GDM1 (cell line): ENCODE measurements around the gene EVL.
"Not testable (repeated sequence)": the region's sequence is repeated elsewhere in the genome, so short reads cannot be mapped to it uniquely, and the experiment has no call there.

ENCODE experiments used
- DNase-seq: peaks from one replicate; lab custom pipeline; 2025; lab: John Stamatoyannopoulos, UW

EVL gene

GRCh38 chr14:100170880-100171279 is 105.7 kb downstream of the EVL start:
- no peak for DNase-seq

- no peak for DNase-seq
Observed at GRCh38 chr14:100172811-100173210, 107.6 kb downstream of the EVL start.

GRCh38 chr14:100173353-100173752 is 108.1 kb downstream of the EVL start:
- no peak for DNase-seq

- no peak for DNase-seq
Observed at GRCh38 chr14:100176811-100177327, 111.6 kb downstream of the EVL start.

- DNase-seq, result no peak
Observed at GRCh38 chr14:100178691-100179090, 113.5 kb downstream of the EVL start.

GRCh38 chr14:100180671-100181070 is 115.4 kb downstream of the EVL start:
- not testable (repeated sequence) for DNase-seq

GRCh38 chr14:100181876-100182551 is 116.8 kb downstream of the EVL start:
- DNase-seq, result not testable (repeated sequence)

- no peak for DNase-seq
Observed at GRCh38 chr14:100187247-100187833, 122.1 kb downstream of the EVL start.

GRCh38 chr14:100188392-100189030 is 123.3 kb downstream of the EVL start:
- DNase-seq, result no peak

GRCh38 chr14:100190126-100190525 is 124.9 kb downstream of the EVL start:
- DNase-seq, result no peak

GRCh38 chr14:100191584-100192249 is 126.5 kb downstream of the EVL start:
- no peak for DNase-seq

GRCh38 chr14:100192250-100192671 is 127.0 kb downstream of the EVL start:
- DNase-seq, result no peak

GRCh38 chr14:100192672-100193416 is 127.6 kb downstream of the EVL start:
- peak; percentile 98 for DNase-seq
